K562 (cell line): Measurements from ENCODE around the gene GARIN5B. TPM values are rescaled to one million over a fixed set of nuclear protein-coding genes. Genes with fewer than 3 reads are reported as not detected.

ENCODE experiments used
- BDP1 ChIP-seq: IDR thresholded peaks from 3 replicates; pipeline ENCODE4 v1.6.1; 2011; ENCODE audit not compliant: insufficient read length, insufficient read depth
- COPS2 ChIP-seq: fragments of 450-650 bp; conservative IDR thresholded peaks from 2 replicates; pipeline ENCODE4 v1.6.1; 2016; ENCODE audit warnings: mild to moderate bottlenecking, moderate library complexity
- DPF2 ChIP-seq: fragments of 450-650 bp; IDR thresholded peaks from 2 replicates; pipeline ENCODE4 v1.6.1; 2016
- ESRRA ChIP-seq: fragments of 450-650 bp; IDR thresholded peaks from 2 replicates; pipeline ENCODE4 v1.6.1; 2014; ENCODE audit warnings: low read depth, mild to moderate bottlenecking, moderate library complexity, borderline replicate concordance
- HMGN3 ChIP-seq: IDR thresholded peaks from 2 replicates; pipeline ENCODE4 v1.6.1; 2011; ENCODE audit warnings: borderline replicate concordance, low read depth, mild to moderate bottlenecking, mixed read lengths, low read length; ENCODE audit not compliant: insufficient read length; ENCODE audit errors: extremely low read depth
- KAT7 ChIP-seq: sonication (generic); formaldehyde crosslinking; IDR thresholded peaks from 2 replicates; pipeline ENCODE4 v1.8.0; 2022; ENCODE audit warnings: missing genetic modification reagents, mild to moderate bottlenecking, borderline replicate concordance
- MAFG ChIP-seq: fragments of 450-650 bp; conservative IDR thresholded peaks from 2 replicates; pipeline ENCODE4 v1.6.1; 2016; ENCODE audit warnings: missing genetic modification characterization, missing compliant biosample characterization
- NFYB ChIP-seq: IDR thresholded peaks from 2 replicates; pipeline ENCODE4 v1.6.1; 2011; ENCODE audit warnings: mild to moderate bottlenecking, moderate library complexity; ENCODE audit not compliant: insufficient read length; ENCODE audit errors: extremely low read depth
- POLR2B ChIP-seq: fragments of 450-650 bp; IDR thresholded peaks from 2 replicates; pipeline ENCODE4 v1.6.1; 2018; ENCODE audit warnings: low read depth; ENCODE audit not compliant: partially characterized antibody
- RAD21 ChIP-seq, 2 experiments: fragments of 250-450 bp in 1 of 2; fragments of 450-650 bp in 1 of 2; sonication (Bioruptor Pico) in 1 of 2; formaldehyde crosslinking in 1 of 2; IDR thresholded peaks in 1 of 2; conservative IDR thresholded peaks in 1 of 2; 2 replicates each; pipeline versions ENCODE4 v1.4.0 to v1.8.0; 2020 to 2022; ENCODE audit warnings: mild to moderate bottlenecking in 2 of 2, moderate library complexity in 1 of 2
- SAFB ChIP-seq: fragments of 200-400 bp; formaldehyde crosslinking; IDR thresholded peaks from 2 replicates; pipeline ENCODE4 v1.6.1; 2017; ENCODE audit warnings: low read depth, low read length, borderline replicate concordance
- SREBF2 ChIP-seq: sonication (generic); formaldehyde crosslinking; IDR thresholded peaks from 2 replicates; pipeline ENCODE4 v1.4.0; 2020; ENCODE audit warnings: mild to moderate bottlenecking, missing genetic modification reagents
- TCF7 ChIP-seq: sonication (generic); IDR thresholded peaks from 2 replicates; pipeline ENCODE4 v1.6.1; 2016; ENCODE audit warnings: antibody characterized with exemption, borderline replicate concordance
- ZFP1 ChIP-seq: fragments of 450-650 bp; formaldehyde crosslinking; IDR thresholded peaks from 2 replicates; pipeline ENCODE4 v1.4.0; 2020; ENCODE audit warnings: mild to moderate bottlenecking, mixed read lengths
- ZFX ChIP-seq: sonication (generic); formaldehyde crosslinking; IDR thresholded peaks from 2 replicates; pipeline ENCODE4 v1.8.0; 2022; ENCODE audit warnings: mild to moderate bottlenecking, missing genetic modification reagents, moderate library complexity
- ZNF23 ChIP-seq: fragments of 250-450 bp; sonication (Bioruptor Pico); IDR thresholded peaks from 2 replicates; pipeline ENCODE4 v1.4.0; 2020; ENCODE audit warnings: mild to moderate bottlenecking
- ZNF444 ChIP-seq: fragments of 250-450 bp; sonication (Bioruptor Pico); IDR thresholded peaks from 2 replicates; pipeline ENCODE4 v1.4.0; 2020; ENCODE audit warnings: mild to moderate bottlenecking, moderate library complexity
- ZNF589 ChIP-seq: fragments of 200-800 bp; sonication (Bioruptor generic); IDR thresholded peaks from 2 replicates; pipeline ENCODE4 v1.6.1; 2016; ENCODE audit warnings: low read depth, missing genetic modification characterization, missing compliant biosample characterization
- ZNF668 ChIP-seq: fragments of 250-450 bp; sonication (Bioruptor Pico); IDR thresholded peaks from 2 replicates; pipeline ENCODE4 v1.8.0; 2022; ENCODE audit warnings: mild to moderate bottlenecking, inconsistent platforms
- polyA plus RNA-seq, 8 experiments: library from polyadenylated mRNA; depleted of rRNA in 4 of 8; stranded (reverse) in 5 of 8; unstranded in 3 of 8; fragments of >200 nt; fragmentation: Nextera tagmentation in 2 of 8; fragmentation: Illumina TruSeq in 1 of 8; extraction: Ambion mirVana in 2 of 8; extraction: Trizol in 1 of 8; gene quantifications; 2 replicates each; pipeline versions ENCODE4 v1.2.1 to v1.2.3, GENCODE V29; 2011 to 2014; ENCODE audit warnings: inconsistent platforms in 1 of 8, missing spikeins in 1 of 8
- total RNA-seq, 7 experiments: library from RNA; depleted of rRNA in 6 of 7; stranded (reverse); fragments of >200 nt in 6 of 7; fragmentation: Illumina TruSeq in 2 of 7; extraction: Trizol in 2 of 7; gene quantifications; 2 replicates each; pipeline versions ENCODE4 v1.2.1 to v1.2.3, GENCODE V29; 2011 to 2021; ENCODE audit warnings: low replicate concordance in 1 of 7
- TF ChIP-seq, protein P1 (sequence below): sonication (generic); formaldehyde crosslinking; IDR thresholded peaks from 2 replicates; pipeline ENCODE4 v1.9.0; 2022; ENCODE audit warnings: mild to moderate bottlenecking, missing genetic modification reagents
- TF ChIP-seq, protein P2 (sequence below): fragments of 250-450 bp; sonication (Bioruptor Pico); IDR thresholded peaks from 2 replicates; pipeline ENCODE4 v1.8.0; 2022; ENCODE audit warnings: inconsistent platforms
- TF ChIP-seq, protein P3 (sequence below): sonication (generic); formaldehyde crosslinking; IDR thresholded peaks from 2 replicates; pipeline ENCODE4 v1.8.1; 2023; ENCODE audit warnings: missing genetic modification reagents, mild to moderate bottlenecking, borderline replicate concordance

Gene GARIN5B
- total and polyA plus RNA-seq, 9 of the 15 experiments (the other 6 are each of a cell fraction or from before 2014, with no cell fraction given), result not detected

DNA sequence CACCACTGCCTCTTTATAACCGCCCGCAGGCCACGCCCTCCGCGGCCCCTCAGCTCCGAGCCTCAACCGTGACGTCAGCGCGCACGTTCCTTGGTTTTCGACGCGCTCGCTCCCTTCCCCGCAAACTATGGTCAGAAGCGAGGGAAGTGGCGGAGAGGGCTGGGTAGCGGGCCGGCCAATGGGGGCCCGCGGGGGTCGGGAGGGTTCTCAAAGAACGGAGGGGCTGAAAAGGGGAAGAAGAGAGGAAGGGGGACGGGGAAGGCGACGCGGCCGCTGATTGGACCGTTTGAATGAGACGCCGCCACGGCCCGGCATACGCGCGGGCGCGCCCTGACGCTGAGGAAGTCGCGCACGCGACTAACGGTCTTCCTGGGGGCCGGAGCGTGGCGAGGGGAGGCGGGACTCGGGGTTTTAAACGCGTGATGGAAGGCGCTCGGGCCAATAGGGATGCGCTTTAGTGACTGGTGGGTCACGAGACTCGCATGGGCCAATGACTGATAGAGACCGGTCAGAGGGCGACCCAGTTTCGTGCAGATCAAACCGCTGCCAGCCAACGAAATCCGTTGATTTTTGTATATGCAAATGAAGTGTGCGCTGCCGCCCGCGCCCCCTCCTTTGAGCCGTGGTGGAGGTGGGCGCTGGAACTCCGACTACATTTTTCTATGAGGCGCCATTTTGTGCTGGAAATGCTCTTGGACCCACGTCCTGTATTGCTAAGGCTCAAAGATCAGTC lies 44.9 kb upstream of the GARIN5B start (continued):
- TF ChIP-seq, protein P1, sequence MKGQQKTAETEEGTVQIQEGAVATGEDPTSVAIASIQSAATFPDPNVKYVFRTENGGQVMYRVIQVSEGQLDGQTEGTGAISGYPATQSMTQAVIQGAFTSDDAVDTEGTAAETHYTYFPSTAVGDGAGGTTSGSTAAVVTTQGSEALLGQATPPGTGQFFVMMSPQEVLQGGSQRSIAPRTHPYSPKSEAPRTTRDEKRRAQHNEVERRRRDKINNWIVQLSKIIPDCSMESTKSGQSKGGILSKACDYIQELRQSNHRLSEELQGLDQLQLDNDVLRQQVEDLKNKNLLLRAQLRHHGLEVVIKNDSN (CRISPR knock-in tag), result peak; percentile 95
- TF ChIP-seq SREBF2, result no peak
- TF ChIP-seq ZNF23, result no peak
- TF ChIP-seq RAD21 (CRISPR knock-in tag; conservative IDR thresholded peaks at IDR 0.05 in 1 of 2, IDR thresholded peaks at IDR 0.05 in 1 of 2), result no peak
- TF ChIP-seq, protein P2, sequence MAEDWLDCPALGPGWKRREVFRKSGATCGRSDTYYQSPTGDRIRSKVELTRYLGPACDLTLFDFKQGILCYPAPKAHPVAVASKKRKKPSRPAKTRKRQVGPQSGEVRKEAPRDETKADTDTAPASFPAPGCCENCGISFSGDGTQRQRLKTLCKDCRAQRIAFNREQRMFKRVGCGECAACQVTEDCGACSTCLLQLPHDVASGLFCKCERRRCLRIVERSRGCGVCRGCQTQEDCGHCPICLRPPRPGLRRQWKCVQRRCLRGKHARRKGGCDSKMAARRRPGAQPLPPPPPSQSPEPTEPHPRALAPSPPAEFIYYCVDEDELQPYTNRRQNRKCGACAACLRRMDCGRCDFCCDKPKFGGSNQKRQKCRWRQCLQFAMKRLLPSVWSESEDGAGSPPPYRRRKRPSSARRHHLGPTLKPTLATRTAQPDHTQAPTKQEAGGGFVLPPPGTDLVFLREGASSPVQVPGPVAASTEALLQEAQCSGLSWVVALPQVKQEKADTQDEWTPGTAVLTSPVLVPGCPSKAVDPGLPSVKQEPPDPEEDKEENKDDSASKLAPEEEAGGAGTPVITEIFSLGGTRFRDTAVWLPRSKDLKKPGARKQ (CRISPR knock-in tag), result no peak
- no peak for TF ChIP-seq KAT7
- TF ChIP-seq ZNF668 (CRISPR knock-in tag), result no peak
- TF ChIP-seq TCF7, result peak; percentile 18; the same call in 1 of the 2 replicates
- peak; percentile 94 for TF ChIP-seq POLR2B
- no peak for TF ChIP-seq ZFP1 (CRISPR knock-in tag)
- TF ChIP-seq ESRRA, result peak; percentile 62; the same call in 1 of the 2 replicates
- TF ChIP-seq ZNF444 (CRISPR knock-in tag), result no peak
- no peak; the same call in 1 of the 2 replicates for TF ChIP-seq DPF2
- no peak for TF ChIP-seq COPS2
- TF ChIP-seq, protein P3, sequence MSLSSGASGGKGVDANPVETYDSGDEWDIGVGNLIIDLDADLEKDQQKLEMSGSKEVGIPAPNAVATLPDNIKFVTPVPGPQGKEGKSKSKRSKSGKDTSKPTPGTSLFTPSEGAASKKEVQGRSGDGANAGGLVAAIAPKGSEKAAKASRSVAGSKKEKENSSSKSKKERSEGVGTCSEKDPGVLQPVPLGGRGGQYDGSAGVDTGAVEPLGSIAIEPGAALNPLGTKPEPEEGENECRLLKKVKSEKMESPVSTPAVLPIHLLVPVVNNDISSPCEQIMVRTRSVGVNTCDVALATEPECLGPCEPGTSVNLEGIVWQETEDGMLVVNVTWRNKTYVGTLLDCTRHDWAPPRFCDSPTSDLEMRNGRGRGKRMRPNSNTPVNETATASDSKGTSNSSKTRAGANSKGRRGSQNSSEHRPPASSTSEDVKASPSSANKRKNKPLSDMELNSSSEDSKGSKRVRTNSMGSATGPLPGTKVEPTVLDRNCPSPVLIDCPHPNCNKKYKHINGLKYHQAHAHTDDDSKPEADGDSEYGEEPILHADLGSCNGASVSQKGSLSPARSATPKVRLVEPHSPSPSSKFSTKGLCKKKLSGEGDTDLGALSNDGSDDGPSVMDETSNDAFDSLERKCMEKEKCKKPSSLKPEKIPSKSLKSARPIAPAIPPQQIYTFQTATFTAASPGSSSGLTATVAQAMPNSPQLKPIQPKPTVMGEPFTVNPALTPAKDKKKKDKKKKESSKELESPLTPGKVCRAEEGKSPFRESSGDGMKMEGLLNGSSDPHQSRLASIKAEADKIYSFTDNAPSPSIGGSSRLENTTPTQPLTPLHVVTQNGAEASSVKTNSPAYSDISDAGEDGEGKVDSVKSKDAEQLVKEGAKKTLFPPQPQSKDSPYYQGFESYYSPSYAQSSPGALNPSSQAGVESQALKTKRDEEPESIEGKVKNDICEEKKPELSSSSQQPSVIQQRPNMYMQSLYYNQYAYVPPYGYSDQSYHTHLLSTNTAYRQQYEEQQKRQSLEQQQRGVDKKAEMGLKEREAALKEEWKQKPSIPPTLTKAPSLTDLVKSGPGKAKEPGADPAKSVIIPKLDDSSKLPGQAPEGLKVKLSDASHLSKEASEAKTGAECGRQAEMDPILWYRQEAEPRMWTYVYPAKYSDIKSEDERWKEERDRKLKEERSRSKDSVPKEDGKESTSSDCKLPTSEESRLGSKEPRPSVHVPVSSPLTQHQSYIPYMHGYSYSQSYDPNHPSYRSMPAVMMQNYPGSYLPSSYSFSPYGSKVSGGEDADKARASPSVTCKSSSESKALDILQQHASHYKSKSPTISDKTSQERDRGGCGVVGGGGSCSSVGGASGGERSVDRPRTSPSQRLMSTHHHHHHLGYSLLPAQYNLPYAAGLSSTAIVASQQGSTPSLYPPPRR (CRISPR knock-in tag), result no peak
- TF ChIP-seq ZNF589 (CRISPR knock-in tag), result no peak; the same call in none of the 2 replicates
- TF ChIP-seq HMGN3, result peak; percentile 53
- TF ChIP-seq MAFG, result no peak
- TF ChIP-seq ZFX (CRISPR knock-in tag), result no peak; the same call in 1 of the 2 replicates
- TF ChIP-seq SAFB, result no peak
- peak; percentile 83 for TF ChIP-seq NFYB
- no peak for TF ChIP-seq BDP1
